Cardiac fibroblast (primary cell): ENCODE data around the gene SRM.

Experiments
- DNase-seq, 2 donors: peaks; one replicate each; pipeline versions ENCODE4 v3.0.0 to v3.0.0-alpha.2; 2010; ENCODE audit warnings: low read depth in 2 of 2
- H3K4me3 ChIP-seq, 2 donors: replicated peaks in 1 of 2; 1 replicate in 1 of 2; 2 replicates in 1 of 2; pipeline ENCODE4 v1.5.1; 2011; ENCODE audit warnings: low read depth in 2 of 2, low read length in 2 of 2, mild to moderate bottlenecking in 2 of 2, moderate library complexity in 1 of 2
- TF ChIP-seq, protein P1 (sequence below): IDR thresholded peaks from one replicate; pipeline ENCODE4 v1.5.1; 2011; ENCODE audit warnings: low read depth, mild to moderate bottlenecking, low read length, inconsistent platforms

The SRM gene

DNA sequence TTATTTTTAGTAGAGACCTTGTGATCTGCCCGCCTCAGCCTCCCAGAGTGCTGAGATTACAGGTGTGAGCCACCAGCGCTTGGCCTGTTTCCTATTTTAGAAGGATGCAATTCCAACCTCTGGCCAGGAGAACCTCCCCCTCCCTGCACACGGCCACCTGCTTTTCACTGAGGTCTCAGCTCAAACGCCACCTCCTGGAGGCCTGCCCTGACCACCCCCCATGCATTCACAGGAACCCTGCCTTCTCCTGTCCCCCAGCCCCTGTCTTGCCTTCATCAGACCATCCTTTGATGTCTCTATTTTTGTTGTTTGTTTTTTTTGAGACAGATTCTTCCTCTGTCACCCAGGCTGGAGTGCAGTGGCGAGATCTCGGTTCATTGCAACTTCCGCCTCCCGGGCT, 2.3 kb downstream of the SRM start:
- no peak overlapping the region for H3K4me3 ChIP-seq
- DNase-seq, result no peak
- TF ChIP-seq, protein P1, sequence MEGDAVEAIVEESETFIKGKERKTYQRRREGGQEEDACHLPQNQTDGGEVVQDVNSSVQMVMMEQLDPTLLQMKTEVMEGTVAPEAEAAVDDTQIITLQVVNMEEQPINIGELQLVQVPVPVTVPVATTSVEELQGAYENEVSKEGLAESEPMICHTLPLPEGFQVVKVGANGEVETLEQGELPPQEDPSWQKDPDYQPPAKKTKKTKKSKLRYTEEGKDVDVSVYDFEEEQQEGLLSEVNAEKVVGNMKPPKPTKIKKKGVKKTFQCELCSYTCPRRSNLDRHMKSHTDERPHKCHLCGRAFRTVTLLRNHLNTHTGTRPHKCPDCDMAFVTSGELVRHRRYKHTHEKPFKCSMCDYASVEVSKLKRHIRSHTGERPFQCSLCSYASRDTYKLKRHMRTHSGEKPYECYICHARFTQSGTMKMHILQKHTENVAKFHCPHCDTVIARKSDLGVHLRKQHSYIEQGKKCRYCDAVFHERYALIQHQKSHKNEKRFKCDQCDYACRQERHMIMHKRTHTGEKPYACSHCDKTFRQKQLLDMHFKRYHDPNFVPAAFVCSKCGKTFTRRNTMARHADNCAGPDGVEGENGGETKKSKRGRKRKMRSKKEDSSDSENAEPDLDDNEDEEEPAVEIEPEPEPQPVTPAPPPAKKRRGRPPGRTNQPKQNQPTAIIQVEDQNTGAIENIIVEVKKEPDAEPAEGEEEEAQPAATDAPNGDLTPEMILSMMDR, result no peak

DNA sequence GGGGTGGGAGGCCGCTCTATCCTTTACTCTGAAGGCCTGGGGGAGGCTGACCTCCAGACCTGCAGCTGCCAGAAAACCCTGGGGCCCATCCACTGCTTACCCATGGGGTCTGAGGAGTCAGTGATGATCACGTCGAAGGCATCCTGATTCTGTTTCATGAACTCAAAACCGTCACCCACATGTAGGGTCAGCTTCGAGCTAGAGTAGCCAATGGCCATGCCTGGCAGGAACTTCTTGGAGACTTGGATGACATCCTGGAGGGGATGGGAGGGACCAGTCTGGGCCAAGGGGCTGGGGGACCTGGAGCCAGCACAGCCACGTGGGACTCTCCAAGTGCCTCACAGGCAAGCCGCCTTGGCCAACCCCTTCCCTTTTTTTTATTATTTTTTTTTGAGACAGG, 3.3 kb downstream of the SRM start:
- TF ChIP-seq, protein P1, result no peak
- no peak for DNase-seq
- no peak overlapping the region for H3K4me3 ChIP-seq

DNA sequence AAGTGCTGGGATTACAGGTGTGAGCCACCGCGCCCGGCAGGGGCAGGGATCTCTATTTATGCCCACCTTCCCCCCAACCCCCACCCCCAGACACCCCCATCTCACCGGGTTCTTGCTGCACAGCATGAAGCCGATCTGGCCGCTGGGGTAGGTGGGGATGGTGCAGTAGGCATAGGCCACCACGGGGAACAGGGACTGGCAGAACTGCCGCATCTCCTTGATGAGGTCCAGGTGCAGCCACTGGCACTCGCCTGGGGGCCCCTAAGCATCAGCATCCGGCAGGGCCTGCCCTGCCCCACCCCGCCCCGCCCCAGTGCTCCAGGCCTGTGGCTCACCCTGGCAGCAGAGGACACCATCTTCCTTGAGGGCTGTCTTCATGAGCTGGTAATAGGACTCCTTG, 4.1 kb downstream of the SRM start:
- no peak for DNase-seq
- H3K4me3 ChIP-seq, result no peak overlapping the region

DNA sequence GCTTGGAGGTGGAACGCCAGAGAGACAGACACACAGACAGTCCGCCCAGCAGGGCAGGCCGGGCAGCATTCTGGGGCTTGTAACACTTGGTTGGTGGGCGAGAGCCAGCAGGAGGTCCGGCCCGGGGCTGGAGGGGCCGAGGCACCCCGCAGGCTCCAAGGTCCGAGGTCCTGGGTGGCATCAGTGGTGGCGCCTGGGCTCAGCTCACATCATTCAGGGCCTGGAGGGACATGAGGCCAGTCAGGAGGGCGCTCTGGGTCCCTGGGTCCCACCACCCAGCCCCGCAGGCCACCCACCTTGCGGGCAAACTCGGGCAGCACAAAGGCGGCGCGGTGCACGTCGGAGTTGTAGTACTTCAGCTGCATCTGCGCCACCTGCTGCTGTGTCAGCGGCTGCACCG, 5.2 kb downstream of the SRM start:
- DNase-seq, result no peak
- H3K4me3 ChIP-seq, result no peak overlapping the region
- TF ChIP-seq, protein P1, result no peak

More for the DNA sequence above, 4.1 kb downstream of the SRM start:
- TF ChIP-seq, protein P1, result no peak

DNA sequence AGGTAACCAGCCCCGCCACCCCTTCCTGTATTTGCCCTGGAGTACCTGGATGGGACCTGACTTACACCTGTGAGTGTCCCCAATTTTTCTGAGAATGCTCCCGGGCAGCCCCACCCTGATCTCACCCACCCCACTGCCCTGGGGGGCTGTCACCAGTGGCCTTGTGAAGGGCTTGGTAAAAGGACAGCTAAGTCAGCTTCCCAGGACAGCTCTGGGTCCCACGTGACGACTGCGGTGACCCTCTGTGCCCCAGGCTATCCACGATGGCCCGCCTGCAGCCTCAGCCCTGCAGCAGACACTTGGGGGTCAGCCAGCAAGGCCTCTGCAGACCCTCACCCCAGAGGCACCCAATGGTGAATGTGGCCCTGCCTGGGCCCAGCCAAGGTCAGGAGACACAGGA, 5.6 kb downstream of the SRM start:
- no peak for DNase-seq
- TF ChIP-seq, protein P1, result no peak

DNA sequence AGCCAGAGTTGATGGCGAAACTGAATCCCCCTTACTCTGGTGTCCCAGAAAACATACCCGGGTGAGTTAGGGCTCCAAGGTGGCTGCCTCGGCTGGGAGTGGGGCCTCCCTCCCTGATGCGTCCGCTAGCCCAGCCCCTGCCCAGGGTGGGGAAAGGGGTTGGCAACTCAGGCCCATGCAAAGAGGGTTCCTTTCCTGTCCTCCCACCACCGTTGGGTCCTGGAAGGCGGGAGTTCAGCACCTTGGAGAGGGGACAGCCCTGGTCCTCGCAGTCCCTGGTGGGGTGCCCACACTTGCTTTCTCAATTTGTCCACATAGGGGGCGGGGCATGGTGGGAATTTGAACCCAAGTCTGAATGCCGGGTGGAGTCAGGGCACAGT, 6.1 kb downstream of the SRM start:
- DNase-seq, result peak in 1 of 2 donors; percentile 29
- no peak overlapping the region for H3K4me3 ChIP-seq
- TF ChIP-seq, protein P1, result no peak

More for the DNA sequence above, 5.6 kb downstream of the SRM start:
- no peak overlapping the region for H3K4me3 ChIP-seq

DNA sequence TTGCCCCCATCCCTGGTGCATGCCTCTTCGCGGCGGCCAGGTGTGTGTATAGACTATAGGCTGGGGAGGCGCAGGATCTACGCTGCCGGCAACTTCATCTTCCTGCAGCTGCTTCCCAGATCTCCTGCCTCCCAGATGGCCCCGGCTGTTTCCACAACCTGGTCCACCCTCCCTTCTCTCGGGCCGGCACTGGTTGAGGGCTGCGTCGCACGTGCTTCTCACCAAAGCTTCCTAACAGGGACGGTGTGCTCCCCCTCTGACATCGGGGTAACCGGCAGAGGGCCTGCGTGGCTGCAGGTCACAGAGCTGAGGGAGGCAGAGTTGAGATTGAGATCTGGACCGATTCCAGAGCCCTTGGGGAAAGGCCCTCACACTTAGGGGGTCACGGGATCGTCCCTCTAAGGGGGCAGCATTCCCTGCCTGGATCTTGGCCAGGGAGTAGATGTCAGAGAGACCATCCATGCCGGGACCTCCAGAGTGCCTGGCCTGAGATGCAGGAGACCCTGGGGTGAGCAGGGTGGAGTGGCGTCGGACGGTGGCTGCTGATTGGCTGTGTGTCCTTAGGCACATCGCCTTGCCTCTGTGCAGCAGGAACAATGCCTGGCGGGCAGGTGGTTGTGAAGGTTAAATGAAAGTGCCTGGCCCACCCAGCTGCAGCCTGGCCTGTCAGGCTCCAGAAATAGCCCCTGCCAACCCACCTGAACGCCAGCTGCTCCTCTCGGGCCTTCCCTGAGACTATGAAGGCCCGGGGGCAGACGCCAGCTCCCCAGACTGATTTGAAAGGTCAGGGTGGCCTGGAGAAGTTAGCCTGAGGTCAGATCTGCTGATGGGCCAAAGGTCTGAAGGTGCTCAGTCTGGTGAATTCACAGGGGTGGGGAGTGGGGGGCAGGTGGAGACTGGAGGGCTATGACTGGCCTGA, 6.7 kb downstream of the SRM start:
- TF ChIP-seq, protein P1, result no peak
- DNase-seq, result no peak
- H3K4me3 ChIP-seq, result no peak overlapping the region
